ENCODE data around the gene BMP3.
A peak's percentile ranks its signal among the peaks of the same experiment; 100 is the strongest.

The BMP3 gene

GRCh38 chr4:81062001-81062400, 31.5 kb downstream of the BMP3 start:
- DNase-seq (no peak), ATAC-seq (replicated peaks) (no peak)
- Mint-ChIP-seq H3K36me3 (no peaks in the 10 kb centered on the region), H3K27ac (no peak overlapping the region), H3K4me1 (peaks cover 7 to 13% of the 10 kb centered on the region in 2 donors), H3K9me3 (no peaks in the 10 kb centered on the region), H3K27me3 (no peaks in the 10 kb centered on the region), H3K4me3 (no peak overlapping the region)

- ATAC-seq (replicated peaks) (no peak), DNase-seq (no peak)
- H3K4me1 Mint-ChIP-seq: peaks cover 7 to 12% of the 10 kb centered on the region in 2 donors
- H3K4me3 Mint-ChIP-seq: no peak overlapping the region
- no peaks in the 10 kb centered on the region for H3K27me3 Mint-ChIP-seq
- H3K9me3 Mint-ChIP-seq: no peaks in the 10 kb centered on the region
- H3K36me3 Mint-ChIP-seq: no peaks in the 10 kb centered on the region
- no peak overlapping the region for H3K27ac Mint-ChIP-seq
Measured at GRCh38 chr4:81065446-81065845, 34.9 kb downstream of the BMP3 start.

GRCh38 chr4:81069706-81070331, 39.3 kb downstream of the BMP3 start:
- Mint-ChIP-seq H3K27ac (no peak overlapping the region), H3K4me3 (no peak overlapping the region), H3K27me3 (peaks cover 5% of the 10 kb centered on the region in 2 donors), H3K36me3 (no peaks in the 10 kb centered on the region), H3K4me1 (no peaks in the 10 kb centered on the region), H3K9me3 (no peaks in the 10 kb centered on the region)
- ATAC-seq (replicated peaks) (peak; percentile 86 to 91), DNase-seq (peak; percentile 53)

- no peaks in the 10 kb centered on the region for H3K4me1 Mint-ChIP-seq
- no peak overlapping the region for H3K27ac Mint-ChIP-seq
Measured at GRCh38 chr4:81071013-81071412, 40.5 kb downstream of the BMP3 start.

GRCh38 chr4:81081156-81081555, 50.6 kb downstream of the BMP3 start:
- no peak for DNase-seq
- Mint-ChIP-seq H3K27me3 (peaks cover 0 to 4% of the 10 kb centered on the region in 2 donors), H3K4me1 (peaks cover 4 to 11% of the 10 kb centered on the region in 2 donors), H3K36me3 (peaks cover 3 to 5% of the 10 kb centered on the region in 2 donors), H3K9me3 (peaks cover 8 to 9% of the 10 kb centered on the region in 2 donors), H3K27ac (no peak overlapping the region), H3K4me3 (no peak overlapping the region)
- no peak for ATAC-seq (replicated peaks)

More at GRCh38 chr4:81071013-81071412, 40.5 kb downstream of the BMP3 start:
- peaks cover 5% of the 10 kb centered on the region in 2 donors for H3K27me3 Mint-ChIP-seq
- no peaks in the 10 kb centered on the region for H3K9me3 Mint-ChIP-seq
- DNase-seq: no peak
- no peak overlapping the region for H3K4me3 Mint-ChIP-seq
- H3K36me3 Mint-ChIP-seq: no peaks in the 10 kb centered on the region
- ATAC-seq (replicated peaks): no peak

- Mint-ChIP-seq H3K36me3 (peaks cover 3 to 5% of the 10 kb centered on the region in 2 donors), H3K27ac (no peak overlapping the region), H3K4me1 (peaks cover 4 to 5% of the 10 kb centered on the region in 2 donors), H3K9me3 (peaks cover 8 to 9% of the 10 kb centered on the region in 2 donors), H3K27me3 (peaks cover 0 to 4% of the 10 kb centered on the region in 2 donors), H3K4me3 (no peak overlapping the region)
- ATAC-seq (replicated peaks) (no peak), DNase-seq (no peak)
Measured at GRCh38 chr4:81084029-81084428, 53.5 kb downstream of the BMP3 start.

- Mint-ChIP-seq H3K4me3 (no peak overlapping the region), H3K36me3 (peaks cover 3 to 5% of the 10 kb centered on the region in 2 donors), H3K4me1 (peaks cover 0 to 3% of the 10 kb centered on the region in 2 donors), H3K27ac (no peak overlapping the region), H3K27me3 (peaks cover 0 to 4% of the 10 kb centered on the region in 2 donors), H3K9me3 (peaks cover 8 to 9% of the 10 kb centered on the region in 2 donors)
- ATAC-seq (replicated peaks) (no peak), DNase-seq (no peak)
Measured at GRCh38 chr4:81084634-81085033, 54.1 kb downstream of the BMP3 start.

- Mint-ChIP-seq H3K4me1 (no peaks in the 10 kb centered on the region), H3K4me3 (no peak overlapping the region), H3K9me3 (peaks cover 6 to 9% of the 10 kb centered on the region in 2 donors), H3K36me3 (peaks cover 0 to 5% of the 10 kb centered on the region in 2 donors), H3K27me3 (peaks cover 0 to 4% of the 10 kb centered on the region in 2 donors), H3K27ac (no peak overlapping the region)
- no peak for DNase-seq
- no peak for ATAC-seq (replicated peaks)
Measured at GRCh38 chr4:81085291-81085690, 54.8 kb downstream of the BMP3 start.

GRCh38 chr4:81085979-81086378, 55.5 kb downstream of the BMP3 start:
- no peaks in the 10 kb centered on the region for H3K27me3 Mint-ChIP-seq

GRCh38 chr4:81093720-81094401, 63.4 kb downstream of the BMP3 start:
- no peaks in the 10 kb centered on the region for H3K36me3 Mint-ChIP-seq
- no peak overlapping the region for H3K27ac Mint-ChIP-seq
- DNase-seq (no peak), ATAC-seq (replicated peaks) (no peak)
- no peak overlapping the region for H3K4me3 Mint-ChIP-seq
- no peaks in the 10 kb centered on the region for H3K9me3 Mint-ChIP-seq
- H3K4me1 Mint-ChIP-seq: peaks cover 0 to 6% of the 10 kb centered on the region in 2 donors
- H3K27me3 Mint-ChIP-seq: no peaks in the 10 kb centered on the region

More at GRCh38 chr4:81085979-81086378, 55.5 kb downstream of the BMP3 start:
- DNase-seq (no peak), ATAC-seq (replicated peaks) (no peak)
- H3K4me1 Mint-ChIP-seq: no peaks in the 10 kb centered on the region
- H3K27ac Mint-ChIP-seq: no peak overlapping the region
- peaks cover 5 to 6% of the 10 kb centered on the region in 2 donors for H3K9me3 Mint-ChIP-seq
- peaks cover 0 to 5% of the 10 kb centered on the region in 2 donors for H3K36me3 Mint-ChIP-seq
- H3K4me3 Mint-ChIP-seq: no peak overlapping the region

GRCh38 chr4:81095389-81095788, 64.9 kb downstream of the BMP3 start:
- DNase-seq (no peak), ATAC-seq (replicated peaks) (peak; percentile 75 to 82)
- no peaks in the 10 kb centered on the region for H3K36me3 Mint-ChIP-seq
- no peak overlapping the region for H3K27ac Mint-ChIP-seq
- no peak overlapping the region for H3K4me3 Mint-ChIP-seq
- H3K27me3 Mint-ChIP-seq: no peaks in the 10 kb centered on the region
- H3K4me1 Mint-ChIP-seq: peaks cover 0 to 6% of the 10 kb centered on the region in 2 donors
- peaks cover 0 to 1% of the 10 kb centered on the region in 2 donors for H3K9me3 Mint-ChIP-seq

- no peak overlapping the region for H3K4me3 Mint-ChIP-seq
- ATAC-seq (replicated peaks): no peak
- H3K36me3 Mint-ChIP-seq: no peaks in the 10 kb centered on the region
- no peaks in the 10 kb centered on the region for H3K27me3 Mint-ChIP-seq
- peaks cover 0 to 1% of the 10 kb centered on the region in 2 donors for H3K9me3 Mint-ChIP-seq
- no peak overlapping the region for H3K27ac Mint-ChIP-seq
- H3K4me1 Mint-ChIP-seq: peaks cover 0 to 6% of the 10 kb centered on the region in 2 donors
- DNase-seq: no peak
Measured at GRCh38 chr4:81096566-81096965, 66.1 kb downstream of the BMP3 start.

- Mint-ChIP-seq H3K4me3 (no peak overlapping the region), H3K9me3 (peaks cover 0 to 1% of the 10 kb centered on the region in 2 donors), H3K36me3 (no peaks in the 10 kb centered on the region), H3K4me1 (peaks cover 3 to 14% of the 10 kb centered on the region in 2 donors), H3K27me3 (no peaks in the 10 kb centered on the region), H3K27ac (no peak overlapping the region)
- ATAC-seq (replicated peaks): no peak
- no peak for DNase-seq
Measured at GRCh38 chr4:81102107-81102506, 71.6 kb downstream of the BMP3 start.

- Mint-ChIP-seq H3K9me3 (no peaks in the 10 kb centered on the region), H3K4me3 (no peak overlapping the region), H3K36me3 (no peaks in the 10 kb centered on the region), H3K4me1 (peaks cover 3 to 14% of the 10 kb centered on the region in 2 donors), H3K27me3 (no peaks in the 10 kb centered on the region), H3K27ac (no peak overlapping the region)
- peak in 1 of 2 donors; percentile 14 for ATAC-seq (replicated peaks)
- no peak for DNase-seq
Measured at GRCh38 chr4:81106150-81106549, 75.6 kb downstream of the BMP3 start.

Data from stimulated activated naive B cell treated with anti-CD40 and anti-IgM and Interleukin-4, amounts not matched to agents 10 μg/mL and 1 μg/mL and 100 μg/mL, for 72 hours (primary cell).